SW 1271 (cell line): ENCODE data around the gene IQSEC1.

ENCODE experiments used
- DNase-seq, 2 experiments: peaks; one replicate each; lab custom pipeline; 2025; lab: John Stamatoyannopoulos, UW

Gene IQSEC1

GRCh38 chr3:13049400-13049799, 23.8 kb downstream of the IQSEC1 start:
- no peak for DNase-seq

GRCh38 chr3:13047296-13048165, 25.7 kb downstream of the IQSEC1 start:
- DNase-seq, result no peak

- DNase-seq, result no peak
These were observed 26.5 kb downstream of the IQSEC1 start for GRCh38 chr3:13046569-13047274.

DNA sequence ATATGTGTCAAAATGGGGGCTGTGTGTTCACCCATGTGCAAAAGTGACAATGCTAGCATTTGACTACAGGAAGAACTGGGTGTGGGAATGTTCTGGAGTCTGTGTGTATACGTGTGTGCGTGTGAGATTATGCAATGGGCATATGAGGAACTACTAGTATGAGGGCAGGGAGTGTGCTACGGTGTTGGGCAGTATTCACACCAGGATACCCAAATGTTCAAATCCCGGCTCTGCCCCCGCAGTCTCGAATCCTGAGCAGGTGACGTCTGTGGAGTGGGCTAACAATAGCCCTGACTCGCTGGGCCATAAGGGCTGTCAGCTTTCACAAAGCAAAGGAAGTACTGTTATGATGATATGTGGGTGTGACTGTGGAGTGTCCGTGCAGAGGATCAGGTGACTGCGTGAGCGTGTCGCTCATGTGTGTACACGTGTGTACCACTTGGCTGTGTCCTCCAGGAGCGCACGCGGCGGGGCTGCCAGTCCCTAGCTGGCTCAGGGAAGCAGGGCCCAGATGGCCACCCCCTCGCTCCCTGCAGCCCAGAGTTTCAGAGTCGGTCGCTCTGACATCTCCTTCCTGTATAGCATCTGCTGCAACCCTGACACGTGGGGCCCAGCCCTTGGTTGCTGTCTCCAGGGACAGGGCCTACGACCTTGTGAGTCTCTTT, 27.2 kb downstream of the IQSEC1 start:
- no peak for DNase-seq

GRCh38 chr3:13045241-13045903, 27.9 kb downstream of the IQSEC1 start:
- no peak for DNase-seq

GRCh38 chr3:13044496-13045240, 28.6 kb downstream of the IQSEC1 start:
- no peak for DNase-seq

DNA sequence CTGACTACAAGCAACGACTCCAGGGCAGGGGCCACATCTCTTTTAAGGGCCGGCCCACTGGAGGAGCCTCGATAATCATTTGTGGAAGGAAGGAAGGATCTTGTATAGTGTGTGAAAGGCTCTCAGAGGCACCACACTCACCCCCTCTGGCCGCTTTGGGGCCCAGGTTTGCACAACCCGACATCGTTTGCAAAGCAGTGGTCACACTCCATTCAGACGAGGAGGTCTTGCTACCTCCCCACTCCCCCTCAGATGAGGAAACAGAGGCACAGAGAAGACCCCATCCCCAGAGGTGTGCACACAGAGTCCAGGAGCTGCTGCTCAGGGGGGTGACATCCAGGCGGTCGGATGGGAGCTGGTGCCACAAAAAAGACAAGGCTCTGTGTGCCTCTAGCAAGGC, 29.6 kb downstream of the IQSEC1 start:
- DNase-seq, result no peak

DNA sequence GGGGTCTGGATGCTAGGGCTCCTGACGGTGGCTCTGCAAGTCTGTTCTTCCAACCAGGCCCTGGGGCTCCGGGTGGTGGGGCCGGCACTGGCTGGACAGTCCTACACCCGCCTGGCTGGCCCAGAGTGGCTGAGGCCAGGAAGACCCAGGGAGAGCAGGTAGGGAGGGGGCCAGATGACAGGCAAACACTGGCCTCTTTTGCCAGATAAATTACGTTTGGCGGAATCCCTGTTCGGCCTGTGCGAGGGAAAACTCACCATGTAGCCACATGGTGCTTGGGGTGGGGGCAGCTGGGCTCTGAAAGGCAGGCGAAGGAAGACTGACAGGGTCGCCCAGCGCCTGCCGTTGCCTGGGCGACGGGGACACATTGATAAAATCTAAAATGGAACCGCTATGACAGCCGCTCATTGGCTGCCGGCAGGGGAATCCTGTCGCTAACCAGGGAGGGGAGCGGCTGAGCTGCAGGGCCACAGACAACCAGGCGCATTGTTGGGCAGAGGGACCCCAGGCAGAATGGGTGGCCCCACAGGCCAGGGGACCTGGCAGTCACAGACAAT, 30.4 kb downstream of the IQSEC1 start:
- no peak for DNase-seq

- no peak for DNase-seq
These were observed 31.0 kb downstream of the IQSEC1 start for GRCh38 chr3:13042127-13042701.

DNA sequence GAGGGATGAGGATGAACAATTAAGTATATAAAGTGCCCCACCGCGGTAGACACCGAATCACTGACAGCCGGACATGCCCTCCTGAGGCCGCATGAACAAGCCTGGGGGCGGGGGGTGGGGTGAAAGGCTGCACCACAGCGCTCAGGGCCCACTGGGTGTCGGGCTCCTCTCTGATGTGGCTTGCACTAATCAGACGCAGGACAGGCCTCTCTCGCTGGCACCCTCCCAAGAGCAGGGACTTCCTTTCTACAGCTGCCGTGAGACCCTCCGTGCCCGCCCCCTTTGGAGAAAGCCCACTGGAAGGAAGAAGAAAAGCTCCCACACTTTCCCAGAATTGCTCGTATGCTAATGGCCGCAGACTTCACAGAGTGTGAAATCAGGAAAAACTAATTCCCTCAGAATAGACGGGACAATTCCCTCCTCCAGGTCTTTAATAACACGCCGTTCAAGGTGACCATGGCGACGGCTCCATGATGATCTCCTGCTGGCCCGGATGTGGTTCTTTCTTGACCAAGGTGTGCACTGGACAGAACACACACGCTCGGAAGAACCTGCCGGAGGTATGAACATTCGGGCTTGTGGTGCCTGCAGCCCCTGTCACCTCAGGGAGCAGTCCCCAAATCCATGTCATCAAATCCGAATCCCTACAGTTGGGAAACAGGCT, 32.0 kb downstream of the IQSEC1 start:
- DNase-seq, result no peak

GRCh38 chr3:13040361-13041074, 32.7 kb downstream of the IQSEC1 start:
- no peak for DNase-seq

GRCh38 chr3:13039213-13039896, 33.9 kb downstream of the IQSEC1 start:
- DNase-seq, result no peak

GRCh38 chr3:13037458-13038117, 35.6 kb downstream of the IQSEC1 start:
- DNase-seq, result no peak

GRCh38 chr3:13034861-13035260, 38.4 kb downstream of the IQSEC1 start:
- no peak for DNase-seq

GRCh38 chr3:13034109-13034800, 39.0 kb downstream of the IQSEC1 start:
- DNase-seq, result no peak

- DNase-seq, result no peak
These were observed 41.0 kb downstream of the IQSEC1 start for GRCh38 chr3:13032206-13032605.

GRCh38 chr3:13031621-13032020, 41.6 kb downstream of the IQSEC1 start:
- DNase-seq, result no peak

DNA sequence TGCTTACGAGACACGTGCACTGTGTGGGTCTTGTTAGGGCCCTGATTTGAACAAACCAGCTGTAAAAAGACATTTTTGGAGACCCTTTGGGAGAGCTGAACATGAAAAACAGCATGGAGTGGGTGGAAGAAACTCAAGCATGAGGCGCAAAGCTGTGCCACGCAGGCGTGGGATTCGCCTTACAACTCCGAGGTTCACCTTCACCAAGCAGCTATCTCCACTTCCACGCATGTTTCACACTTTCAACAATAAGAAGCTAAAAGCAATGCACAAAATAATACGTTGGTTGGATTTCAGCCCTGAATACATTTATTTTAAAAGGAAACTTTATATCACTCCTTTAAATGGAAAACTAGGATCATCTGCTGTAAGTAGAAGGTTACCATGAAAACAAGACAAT, 42.5 kb downstream of the IQSEC1 start:
- no peak for DNase-seq
